ENCODE data around the gene ASTN2. TPM values are rescaled to one million over a fixed set of nuclear protein-coding genes. Genes with fewer than 3 reads are reported as not detected.

ASTN2 gene
- total and polyA plus RNA-seq, 4 donors: 0.57 to 2.9 (median 1.4) TPM

GRCh38 chr9:116990592-116990991 is 424.3 kb downstream of the ASTN2 start:
- DNase-seq (ENCODE audit: low spot score): no peak
- Histone ChIP-seq H3K9ac (ENCODE audit: low read depth in 1 of 2, low read length in 2 of 2) (no peak overlapping the region), H3K27me3 (ENCODE audit: control insufficient read depth in 4 of 4, insufficient read depth in 4 of 4, low read length in 3 of 4) (peaks cover 0 to 2% (median 0%) of the 10 kb centered on the region in 4 donors), H3K9me3 (ENCODE audit: control insufficient read depth in 4 of 4, low read length in 3 of 4) (peaks cover 0 to 3% (median 0%) of the 10 kb centered on the region in 4 donors), H3K4me3 (ENCODE audit: low read depth in 1 of 3, low read length in 3 of 3) (no peak overlapping the region), H3K4me1 (ENCODE audit: control insufficient read depth in 4 of 4, insufficient read depth in 4 of 4, low read length in 3 of 4) (no peaks in the 10 kb centered on the region), H3K36me3 (ENCODE audit: control insufficient read depth in 4 of 4, insufficient read depth in 3 of 4, low read depth in 1 of 4, low read length in 3 of 4) (no peaks in the 10 kb centered on the region), H3K27ac (ENCODE audit: low read depth in 1 of 2, low read length in 2 of 2) (no peak overlapping the region)
- TF ChIP-seq SP1 (IDR thresholded peaks at IDR 0.05) (no peak), CTCF (IDR thresholded peaks at IDR 0.05; ENCODE audit: low read depth, low read length, missing input control) (no peak), RXRA (IDR thresholded peaks at IDR 0.05) (no peak), ZBTB33 (IDR thresholded peaks at IDR 0.05) (no peak), GABPA (IDR thresholded peaks at IDR 0.05 in 1 of 2, conservative IDR thresholded peaks at IDR 0.05 in 1 of 2) (no peak), FOXA1 (IDR thresholded peaks at IDR 0.05) (no peak)
- WGBS: 44% methylated on average over 1 of the region's 1 CpG

- WGBS: 64% methylated on average over 5 of the region's 5 CpGs
- Histone ChIP-seq H3K9ac (ENCODE audit: low read depth in 1 of 2, low read length in 2 of 2) (no peak overlapping the region), H3K9me3 (ENCODE audit: control insufficient read depth in 4 of 4, low read length in 3 of 4) (peaks cover 0 to 3% (median 0%) of the 10 kb centered on the region in 4 donors), H3K27me3 (ENCODE audit: control insufficient read depth in 4 of 4, insufficient read depth in 4 of 4, low read length in 3 of 4) (peaks cover 0 to 2% (median 0%) of the 10 kb centered on the region in 4 donors), H3K4me3 (ENCODE audit: low read depth in 1 of 3, low read length in 3 of 3) (no peak overlapping the region), H3K36me3 (ENCODE audit: control insufficient read depth in 4 of 4, insufficient read depth in 3 of 4, low read depth in 1 of 4, low read length in 3 of 4) (no peaks in the 10 kb centered on the region), H3K27ac (ENCODE audit: low read depth in 1 of 2, low read length in 2 of 2) (no peak overlapping the region), H3K4me1 (ENCODE audit: control insufficient read depth in 4 of 4, insufficient read depth in 4 of 4, low read length in 3 of 4) (no peaks in the 10 kb centered on the region)
- no peak for TF ChIP-seq RAD21 (IDR thresholded peaks at IDR 0.05)
- no peak for TF ChIP-seq NR2F2 (IDR thresholded peaks at IDR 0.05)
- no peak for TF ChIP-seq HNF4G (IDR thresholded peaks at IDR 0.05)
- no peak for DNase-seq (ENCODE audit: low spot score)
Observed at GRCh38 chr9:116987721-116988485, 427.0 kb downstream of the ASTN2 start.

GRCh38 chr9:116986015-116986414 is 428.8 kb downstream of the ASTN2 start:
- no peaks in the 10 kb centered on the region for H3K36me3 ChIP-seq (ENCODE audit: control insufficient read depth in 4 of 4, insufficient read depth in 3 of 4, low read depth in 1 of 4, low read length in 3 of 4)
- H3K4me3 ChIP-seq (ENCODE audit: low read depth in 1 of 3, low read length in 3 of 3): no peak overlapping the region
- no peaks in the 10 kb centered on the region for H3K4me1 ChIP-seq (ENCODE audit: control insufficient read depth in 4 of 4, insufficient read depth in 4 of 4, low read length in 3 of 4)
- H3K9ac ChIP-seq (ENCODE audit: low read depth in 1 of 2, low read length in 2 of 2): no peak overlapping the region
- peaks cover 0 to under 1% (median 0%) of the 10 kb centered on the region in 4 donors for H3K27me3 ChIP-seq (ENCODE audit: control insufficient read depth in 4 of 4, insufficient read depth in 4 of 4, low read length in 3 of 4)
- H3K27ac ChIP-seq (ENCODE audit: low read depth in 1 of 2, low read length in 2 of 2): no peak overlapping the region
- WGBS: 38% methylated on average over 7 of the region's 7 CpGs
- DNase-seq (ENCODE audit: low spot score): no peak
- H3K9me3 ChIP-seq (ENCODE audit: control insufficient read depth in 4 of 4, low read length in 3 of 4): peaks cover 0 to 2% (median 0%) of the 10 kb centered on the region in 4 donors
- no peak for TF ChIP-seq EGR1 (IDR thresholded peaks at IDR 0.05; ENCODE audit: low read depth in 2 of 2)
- TF ChIP-seq REST (IDR thresholded peaks at IDR 0.05): no peak
- no peak for TF ChIP-seq FOXA2 (IDR thresholded peaks at IDR 0.05)
- no peak for TF ChIP-seq TAF1 (conservative IDR thresholded peaks at IDR 0.05)
- no peak for TF ChIP-seq HNF4A (conservative IDR thresholded peaks at IDR 0.05)
- no peak for TF ChIP-seq ZBTB33 (IDR thresholded peaks at IDR 0.05)
- TF ChIP-seq MAX (IDR thresholded peaks at IDR 0.05): no peak
- no peak for TF ChIP-seq FOXA1 (IDR thresholded peaks at IDR 0.05)
- no peak for TF ChIP-seq RAD21 (IDR thresholded peaks at IDR 0.05)

Data from liver (tissue), 9 donors.